ENCODE data around the gene MAGI2.

The MAGI2 gene

DNA sequence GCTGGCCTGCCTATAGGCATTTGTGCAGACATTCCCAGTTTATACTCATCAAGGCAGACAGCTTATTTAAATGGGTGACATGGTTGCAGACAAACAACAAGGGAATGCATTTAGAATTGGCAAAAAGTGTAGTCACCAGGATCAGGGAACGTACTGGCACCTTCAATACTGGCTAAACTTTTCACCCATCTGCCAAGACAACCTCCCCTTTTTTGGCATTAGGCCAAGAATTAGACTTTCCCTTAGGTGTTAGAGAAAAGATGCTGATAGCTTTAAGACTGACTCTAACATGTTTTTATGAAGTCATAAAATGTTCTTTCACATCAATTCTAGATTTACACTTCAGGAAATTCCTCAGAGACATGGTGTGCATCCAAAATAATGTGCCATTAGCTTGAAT, 1289.0 kb downstream of the MAGI2 start:
- DNase-seq, result no peak

GRCh38 chr7:78161781-78162180, 1291.7 kb downstream of the MAGI2 start:
- no peak for DNase-seq

DNA sequence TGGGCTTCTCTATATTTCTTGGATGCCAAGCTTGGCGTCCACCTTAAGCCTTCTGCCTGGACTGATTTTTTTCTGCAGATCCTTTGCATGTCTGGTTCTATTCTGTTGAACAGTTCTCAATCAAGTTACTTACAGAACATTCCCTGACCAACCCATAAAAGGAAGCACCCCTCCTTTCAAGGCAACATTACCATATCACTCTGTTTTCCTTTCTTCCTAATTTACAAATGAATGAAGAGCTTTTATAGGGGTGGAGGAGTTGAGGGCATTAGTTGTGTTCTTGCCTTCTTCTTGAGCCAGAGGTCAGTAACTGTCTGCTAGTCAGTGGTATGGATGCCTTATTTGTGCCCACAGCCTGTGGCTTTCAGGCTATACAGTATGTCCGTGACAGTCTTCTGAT, 1293.9 kb downstream of the MAGI2 start:
- DNase-seq, result no peak

GRCh38 chr7:78153285-78153684, 1300.2 kb downstream of the MAGI2 start:
- no peak for DNase-seq

DNA sequence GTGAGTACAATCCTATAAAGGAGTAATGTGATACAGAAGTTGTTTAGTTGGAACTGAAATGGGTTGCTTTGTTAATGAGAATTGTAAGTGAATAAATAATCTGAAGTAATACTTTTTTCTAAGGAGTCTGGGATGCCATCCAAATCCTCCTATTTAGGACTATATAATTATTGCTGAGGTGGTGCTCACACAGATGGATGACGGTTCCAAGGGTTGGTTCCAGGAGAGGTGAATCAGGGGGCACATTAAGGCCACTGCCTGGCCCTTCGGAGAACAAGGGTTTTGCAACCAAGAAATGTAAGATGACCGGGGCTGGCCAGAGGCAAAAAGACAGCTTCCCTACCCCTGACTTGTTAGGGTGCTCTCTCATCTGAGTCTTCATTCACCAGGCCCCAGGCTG, 1302.2 kb downstream of the MAGI2 start:
- DNase-seq, result no peak

DNA sequence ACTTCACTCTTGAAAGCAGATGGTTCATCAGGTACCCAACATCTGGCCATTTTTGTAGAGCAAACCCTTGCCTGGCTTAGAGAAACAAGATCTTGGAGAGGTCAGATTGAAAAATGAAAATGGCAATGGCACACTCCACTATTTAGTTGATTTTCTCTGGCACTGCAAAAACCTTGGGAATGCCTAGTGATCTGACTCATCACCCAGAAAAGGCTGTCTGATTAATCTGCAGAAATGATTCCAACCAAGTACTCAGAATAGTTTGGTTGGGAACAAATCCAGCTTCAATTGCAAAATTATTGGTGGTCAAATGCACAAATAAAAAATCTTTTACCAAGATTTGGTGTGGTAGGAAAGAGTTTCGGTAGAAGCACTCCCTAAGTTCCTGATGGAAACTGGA, 1303.7 kb downstream of the MAGI2 start:
- DNase-seq, result no peak

DNA sequence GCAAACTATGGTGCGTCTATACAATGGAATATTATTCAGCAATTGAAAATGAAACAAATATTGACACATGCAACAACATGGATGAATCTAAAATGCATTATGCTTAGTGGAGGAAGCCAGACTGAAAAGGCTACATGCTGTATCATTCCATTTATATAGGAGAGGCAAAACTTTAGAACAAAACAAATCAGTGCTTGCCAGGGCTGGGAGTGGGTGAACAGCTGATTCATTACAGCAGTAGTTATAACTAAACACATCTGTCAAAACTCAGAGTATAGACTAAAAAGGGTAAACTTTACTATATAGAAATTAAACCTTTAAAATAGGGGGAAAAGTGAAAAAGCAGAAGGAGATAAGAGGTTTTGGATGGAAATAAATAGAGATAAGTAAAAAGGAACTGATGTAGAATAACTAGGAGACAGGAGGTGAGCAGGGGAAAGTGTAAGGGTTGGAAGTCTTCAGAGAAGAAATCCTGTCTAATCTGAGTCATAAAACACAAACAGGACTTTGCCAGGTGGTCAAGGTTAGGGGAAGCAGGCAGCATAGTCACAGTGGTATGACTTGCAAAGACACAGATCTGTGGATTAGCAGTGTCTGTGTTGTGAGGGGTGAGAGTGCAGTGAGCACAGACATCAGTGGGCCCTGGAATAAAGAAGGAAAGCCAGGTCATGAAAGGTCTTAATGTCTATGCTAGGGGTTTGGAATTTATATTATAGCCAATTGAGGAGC, 1305.1 kb downstream of the MAGI2 start:
- DNase-seq, result no peak

- no peak for DNase-seq
These were observed 1306.9 kb downstream of the MAGI2 start for GRCh38 chr7:78146546-78146945.

- no peak for DNase-seq
These were observed 1309.8 kb downstream of the MAGI2 start for GRCh38 chr7:78143661-78144060.

- no peak for DNase-seq
These were observed 1311.8 kb downstream of the MAGI2 start for GRCh38 chr7:78141522-78142281.

GRCh38 chr7:78140109-78140508, 1313.4 kb downstream of the MAGI2 start:
- no peak for DNase-seq

GRCh38 chr7:78139335-78139734, 1314.1 kb downstream of the MAGI2 start:
- no peak for DNase-seq

DNA sequence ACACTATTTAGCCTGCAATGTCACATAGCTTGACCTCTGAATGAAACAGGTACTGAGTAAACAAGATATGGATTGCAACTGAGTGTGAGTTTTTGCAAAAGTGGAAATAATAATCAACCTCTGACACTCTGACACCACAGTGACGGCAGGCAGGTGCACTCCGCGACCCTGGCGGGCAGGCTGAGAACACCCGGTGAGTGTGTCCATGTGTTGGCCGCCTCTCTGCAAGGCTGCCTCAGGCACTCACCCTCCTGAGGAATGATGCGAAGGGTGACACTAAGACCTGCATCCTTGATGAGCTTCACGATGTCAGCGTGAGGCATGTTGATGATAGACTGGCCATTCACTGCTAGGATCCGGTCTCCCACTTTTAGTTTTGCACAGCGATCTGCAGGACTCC, 1318.7 kb downstream of the MAGI2 start:
- DNase-seq, result no peak

GRCh38 chr7:78134256-78134655, 1319.2 kb downstream of the MAGI2 start:
- DNase-seq, result no peak

- DNase-seq, result no peak
These were observed 1322.8 kb downstream of the MAGI2 start for GRCh38 chr7:78130446-78131215.

DNA sequence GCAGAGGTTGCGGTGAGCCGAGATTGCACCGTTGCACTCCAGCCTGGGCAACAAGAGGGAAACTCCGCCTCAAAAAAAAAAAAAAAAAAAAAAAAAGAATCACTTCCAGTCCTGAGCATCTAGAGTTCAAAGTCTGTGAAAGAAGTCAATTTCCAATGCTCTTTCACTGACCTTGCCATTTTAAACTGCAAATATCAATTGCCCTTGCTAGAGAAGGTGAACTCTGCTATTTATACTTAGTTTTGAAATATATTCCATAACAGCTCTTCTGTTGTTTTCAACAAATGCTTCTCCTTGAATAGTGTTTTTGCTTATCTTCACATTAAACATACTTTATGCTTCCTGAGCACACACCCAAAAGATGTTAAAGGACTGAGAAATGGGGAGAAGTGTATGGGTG, 1323.6 kb downstream of the MAGI2 start:
- DNase-seq, result no peak

GRCh38 chr7:78127009-78127408, 1326.5 kb downstream of the MAGI2 start:
- DNase-seq, result no peak

DNA sequence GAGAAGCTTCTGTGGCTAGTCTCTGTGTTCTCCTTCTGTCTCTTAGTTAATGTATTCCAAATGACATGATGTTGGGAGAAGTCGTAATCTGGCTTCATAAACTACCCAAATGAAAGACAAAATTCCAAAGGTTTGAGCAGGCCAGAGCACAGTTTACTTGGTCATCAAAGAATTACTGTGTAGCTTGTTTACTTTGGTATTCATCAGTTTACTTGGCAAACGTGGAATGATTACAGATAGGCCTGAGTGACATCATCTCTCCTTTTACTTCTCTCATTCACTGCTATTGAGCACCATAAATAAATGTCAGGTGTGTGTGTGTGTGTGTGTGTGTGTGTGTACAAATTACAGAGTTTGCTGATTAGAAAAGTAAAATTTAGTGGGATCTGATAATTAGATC, 1327.6 kb downstream of the MAGI2 start:
- no peak for DNase-seq

DNA sequence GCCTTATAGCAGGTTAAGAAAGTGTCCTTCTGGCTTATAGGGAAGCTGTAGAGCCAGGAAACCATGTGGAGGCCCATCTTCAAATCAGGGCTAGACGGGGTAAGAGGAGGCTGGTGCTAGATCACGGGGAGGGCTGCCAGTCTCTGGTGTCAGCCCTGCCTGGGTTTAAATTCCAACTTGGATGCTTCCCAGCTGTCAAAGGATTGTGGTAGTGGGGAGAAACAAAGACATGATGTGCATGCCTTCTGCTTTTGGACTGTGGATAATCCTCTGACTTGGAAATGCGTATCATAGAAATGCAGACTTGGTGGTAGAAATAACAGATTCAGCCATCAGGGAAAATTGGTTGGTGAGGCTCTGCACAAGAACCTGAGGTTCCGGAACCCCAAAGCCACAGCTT, 1329.3 kb downstream of the MAGI2 start:
- DNase-seq, result no peak

GRCh38 chr7:78121888-78122287, 1331.6 kb downstream of the MAGI2 start:
- no peak for DNase-seq

DNA sequence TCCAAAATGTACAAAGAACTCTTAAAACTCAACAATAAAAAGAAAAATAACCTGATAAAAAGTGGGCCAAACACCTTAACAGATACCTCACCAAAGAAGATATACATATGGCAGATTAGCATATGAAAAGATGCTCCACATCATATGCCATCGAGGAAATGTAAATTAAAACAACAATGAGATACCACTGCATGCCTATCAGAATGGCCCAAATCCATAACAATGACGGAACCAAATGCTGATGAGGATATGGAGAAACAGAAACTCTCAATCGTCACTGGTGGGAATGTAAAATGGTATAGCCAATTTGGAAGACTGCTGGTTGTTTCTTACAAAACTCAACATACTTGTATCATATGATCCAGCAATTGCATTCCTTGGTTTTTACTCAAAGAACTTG, 1335.0 kb downstream of the MAGI2 start:
- no peak for DNase-seq

GRCh38 chr7:78115876-78116275, 1337.6 kb downstream of the MAGI2 start:
- no peak for DNase-seq

DNA sequence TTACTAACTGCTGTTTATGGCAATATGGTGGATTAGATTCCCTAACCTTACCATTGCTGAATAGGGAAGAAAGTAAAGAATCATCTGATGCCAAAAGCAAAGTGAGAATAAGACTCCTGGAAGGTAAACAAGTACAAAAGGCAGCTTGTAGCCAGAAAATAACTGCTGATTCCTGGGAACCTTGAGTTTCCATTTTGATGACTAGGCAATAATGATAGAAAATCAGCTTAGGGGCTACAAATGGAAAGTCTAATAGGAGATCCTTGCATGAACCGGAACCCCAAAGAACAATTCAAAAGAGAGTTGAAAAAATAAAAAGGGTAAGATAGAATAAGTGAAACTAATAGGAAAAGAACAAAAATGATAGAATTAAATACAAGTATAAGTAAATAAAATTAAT, 1338.5 kb downstream of the MAGI2 start:
- no peak for DNase-seq

GRCh38 chr7:78112488-78112887, 1341.0 kb downstream of the MAGI2 start:
- no peak for DNase-seq

Measured in inflammatory macrophage treated with lipopolysaccharide for 4 hours (primary cell).